Tibial nerve (tissue), 3 donors: Measurements from ENCODE around the gene PLEKHG2.

Source experiments
- CTCF ChIP-seq, 5 experiments: fragments of 200-600 bp in 3 of 5; fragments of 450-650 bp in 2 of 5; sonication (generic) in 3 of 5; IDR thresholded peaks; one replicate each; pipeline ENCODE4 v1.5.1; 2016 to 2019; ENCODE audit warnings: antibody characterized with exemption in 5 of 5, mild to moderate bottlenecking in 3 of 5, moderate library complexity in 2 of 5
- POLR2A ChIP-seq, 2 donors: fragments of 450-650 bp; IDR thresholded peaks; one replicate each; pipeline ENCODE4 v1.6.1; 2017; ENCODE audit warnings: antibody characterized with exemption in 2 of 2, mild to moderate bottlenecking in 2 of 2, moderate library complexity in 2 of 2

GRCh38 chr19:39433480-39434079, 21.1 kb downstream of the PLEKHG2 start:
- TF ChIP-seq CTCF (IDR thresholded peaks at IDR 0.05) (no peak), POLR2A (IDR thresholded peaks at IDR 0.05) (no peak)
